Epithelial cell of proximal tubule (primary cell): ENCODE measurements around the gene CPT1B. TPM values are rescaled to one million over a fixed set of nuclear protein-coding genes. Genes with fewer than 3 reads are reported as not detected.
"Not testable (repeated sequence)": the region's sequence is repeated elsewhere in the genome, so short reads cannot be mapped to it uniquely, and the experiment has no call there.

Experiments used
- DNase-seq: peaks from one replicate; pipeline ENCODE4 v3.0.0-alpha.2; 2011; ENCODE audit warnings: low read depth
- H3K4me3 ChIP-seq: 2 replicates; pipeline ENCODE4 v1.5.1; 2011; ENCODE audit warnings: low read depth, mild to moderate bottlenecking, low read length
- total RNA-seq: library from RNA; depleted of rRNA; stranded (reverse); fragments of >200 nt; gene quantifications from 2 replicates; pipeline ENCODE4 v1.2.3, GENCODE V29; 2015
- TF ChIP-seq, protein P1 (sequence below): conservative IDR thresholded peaks from 2 replicates; pipeline ENCODE4 v1.5.1; 2012; ENCODE audit warnings: low read depth, mild to moderate bottlenecking, low read length

CPT1B gene
- total RNA-seq, 1 donor from 2014 or later, result 4.0 TPM

DNA sequence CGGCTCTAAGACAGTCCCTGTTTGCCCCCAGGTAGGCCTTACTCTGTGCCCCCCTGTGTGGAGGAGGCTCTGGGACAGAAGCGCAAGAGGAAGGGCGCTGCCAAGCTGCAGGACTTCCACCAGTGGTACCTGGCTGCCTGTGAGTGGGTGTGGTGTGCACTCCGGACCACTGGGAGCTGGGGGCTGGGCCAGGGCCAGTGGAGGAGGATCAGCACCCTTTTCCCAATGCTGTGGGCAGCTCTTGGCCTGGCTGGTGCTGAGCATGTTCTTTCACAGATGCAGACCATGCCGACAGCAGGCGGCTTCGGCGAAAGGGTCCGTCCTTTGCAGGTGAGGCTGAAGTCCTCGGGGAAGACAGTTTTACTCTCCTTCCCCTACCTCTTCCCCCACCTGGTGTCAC lies 56.5 kb downstream of the CPT1B start:
- TF ChIP-seq, protein P1, sequence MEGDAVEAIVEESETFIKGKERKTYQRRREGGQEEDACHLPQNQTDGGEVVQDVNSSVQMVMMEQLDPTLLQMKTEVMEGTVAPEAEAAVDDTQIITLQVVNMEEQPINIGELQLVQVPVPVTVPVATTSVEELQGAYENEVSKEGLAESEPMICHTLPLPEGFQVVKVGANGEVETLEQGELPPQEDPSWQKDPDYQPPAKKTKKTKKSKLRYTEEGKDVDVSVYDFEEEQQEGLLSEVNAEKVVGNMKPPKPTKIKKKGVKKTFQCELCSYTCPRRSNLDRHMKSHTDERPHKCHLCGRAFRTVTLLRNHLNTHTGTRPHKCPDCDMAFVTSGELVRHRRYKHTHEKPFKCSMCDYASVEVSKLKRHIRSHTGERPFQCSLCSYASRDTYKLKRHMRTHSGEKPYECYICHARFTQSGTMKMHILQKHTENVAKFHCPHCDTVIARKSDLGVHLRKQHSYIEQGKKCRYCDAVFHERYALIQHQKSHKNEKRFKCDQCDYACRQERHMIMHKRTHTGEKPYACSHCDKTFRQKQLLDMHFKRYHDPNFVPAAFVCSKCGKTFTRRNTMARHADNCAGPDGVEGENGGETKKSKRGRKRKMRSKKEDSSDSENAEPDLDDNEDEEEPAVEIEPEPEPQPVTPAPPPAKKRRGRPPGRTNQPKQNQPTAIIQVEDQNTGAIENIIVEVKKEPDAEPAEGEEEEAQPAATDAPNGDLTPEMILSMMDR, result no peak
- DNase-seq, result no peak
- no peak overlapping the region for H3K4me3 ChIP-seq

DNA sequence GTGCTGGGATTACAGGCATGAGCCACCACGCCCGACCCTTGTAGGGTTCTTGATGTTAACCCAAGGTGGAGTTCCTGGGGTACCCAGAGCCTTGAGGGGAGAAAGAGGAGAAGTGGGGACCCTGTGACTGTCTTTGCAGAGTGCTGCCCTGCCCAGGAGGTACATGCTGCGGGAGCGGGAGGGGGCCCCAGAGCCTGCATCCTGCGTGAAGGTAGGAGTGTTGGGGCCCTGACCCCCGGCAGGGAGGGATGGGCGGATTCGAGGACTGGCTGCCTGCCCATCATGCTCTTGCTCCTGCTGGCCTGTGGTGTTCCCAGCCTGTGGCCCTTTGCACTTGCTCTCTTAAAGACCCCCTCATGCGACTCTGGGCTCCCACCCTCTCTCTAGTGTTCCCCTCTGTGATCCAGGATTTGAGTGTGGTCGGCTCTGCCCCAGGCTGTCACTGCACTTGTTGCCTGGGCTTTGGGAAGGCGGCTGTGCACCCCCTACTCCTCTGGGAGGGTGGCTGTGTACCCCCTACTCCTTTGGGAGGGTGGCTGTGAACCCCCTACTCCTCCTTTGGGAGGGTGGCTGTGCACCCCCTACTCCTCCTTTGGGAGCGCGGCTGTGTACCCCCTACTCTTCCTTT lies 57.3 kb downstream of the CPT1B start:
- TF ChIP-seq, protein P1, result no peak
- no peak overlapping the region for H3K4me3 ChIP-seq
- DNase-seq, result no peak

DNA sequence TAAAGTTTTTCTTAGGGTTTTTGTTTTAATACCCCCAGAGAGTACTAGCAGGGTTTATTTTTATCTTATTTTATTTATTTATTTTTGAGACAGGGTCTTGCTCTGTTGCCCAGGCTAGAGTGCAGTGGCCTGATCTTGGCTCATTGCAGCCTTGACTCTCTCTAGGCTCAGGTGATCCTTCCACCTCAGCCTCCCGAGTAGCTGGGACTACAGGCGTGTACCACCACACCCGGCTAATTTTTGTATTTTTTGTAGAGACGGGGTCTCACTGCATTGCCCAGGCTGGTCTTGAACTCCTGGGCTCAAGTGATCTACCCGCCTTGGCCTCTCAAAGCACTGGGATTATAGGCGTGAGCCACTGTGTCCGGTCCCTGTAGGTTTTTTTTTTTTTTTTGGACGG lies 58.0 kb downstream of the CPT1B start:
- H3K4me3 ChIP-seq, DNase-seq: not testable (repeated sequence)

DNA sequence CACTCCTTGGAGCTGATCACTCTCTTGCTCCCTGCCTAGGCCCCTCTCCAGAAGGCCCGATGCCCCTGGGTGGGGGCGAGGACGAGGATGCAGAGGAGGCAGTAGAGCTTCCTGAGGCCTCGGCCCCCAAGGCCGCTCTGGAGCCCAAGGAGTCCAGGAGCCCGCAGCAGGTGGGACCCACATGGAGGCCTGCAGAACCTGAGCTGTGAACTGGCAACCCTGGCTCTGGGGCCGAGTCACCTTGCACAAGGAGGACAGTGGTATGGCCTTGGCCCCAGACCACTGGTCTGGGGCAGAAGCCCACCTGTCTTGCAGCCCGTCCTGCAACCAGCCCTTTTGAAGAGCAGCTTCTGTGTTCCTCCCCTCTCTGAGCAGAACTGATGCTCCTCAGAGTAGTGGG lies 59.1 kb downstream of the CPT1B start:
- no peak for DNase-seq
- TF ChIP-seq, protein P1, result no peak
- no peak overlapping the region for H3K4me3 ChIP-seq

Other genes with a start within 250 kb of the CPT1B start
- gene PPP6R2, start 235.1 kb downstream of the CPT1B start, total RNA-seq, result 35.7 and 49.3 TPM in 2 replicates
- 56.6 and 59.0 TPM in 2 replicates for gene SBF1, start 103.4 kb downstream of the CPT1B start, total RNA-seq
- gene ADM2, start 96.9 kb downstream of the CPT1B start, total RNA-seq, result 3.9 and 4.4 TPM in 2 replicates
- not detected in 2 replicates for gene MIOX, start 91.6 kb downstream of the CPT1B start, total RNA-seq
- gene LMF2, start 70.7 kb downstream of the CPT1B start, total RNA-seq, result 69.2 and 83.3 TPM in 2 replicates
- 69.3 and 81.5 TPM in 2 replicates for gene NCAPH2, start 70.2 kb downstream of the CPT1B start, total RNA-seq
- 1.4 TPM in 1 of 2 replicates, not detected in the other for gene SCO2, start 52.8 kb downstream of the CPT1B start, total RNA-seq
- 7.6 and 13.1 TPM in 2 replicates for gene TYMP, start 48.4 kb downstream of the CPT1B start, total RNA-seq
- gene KLHDC7B, start 32.5 kb downstream of the CPT1B start, total RNA-seq, result 0.07 TPM in 1 of 2 replicates, not detected in the other
- gene SYCE3, start 15.5 kb downstream of the CPT1B start, total RNA-seq, result 1.0 TPM in 1 of 2 replicates, not detected in the other
- 29.5 and 50.4 TPM in 2 replicates for gene CHKB, start 4.4 kb upstream of the CPT1B start, total RNA-seq
- 0.23 and 0.43 TPM in 2 replicates for gene MAPK8IP2, start 22.4 kb upstream of the CPT1B start, total RNA-seq
- gene ARSA, start 49.7 kb upstream of the CPT1B start, total RNA-seq, result 25.5 and 58.5 TPM in 2 replicates
- gene SHANK3, start 94.4 kb upstream of the CPT1B start, total RNA-seq, result 1.4 and 3.6 TPM in 2 replicates
- not detected in 2 replicates for gene ACR, start 159.8 kb upstream of the CPT1B start, total RNA-seq
- gene RABL2B, start 205.2 kb upstream of the CPT1B start, total RNA-seq, result 14.6 and 15.0 TPM in 2 replicates